GM21723 (cell line): Measurements from ENCODE around the gene LDLRAD4.
A peak's percentile ranks its signal among the peaks of the same experiment; 100 is the strongest.

Source experiments
- ATAC-seq: cut with Tn5 transposase; IDR thresholded peaks from one replicate; pipeline ENCODE4 v1.9.1; 2021; ENCODE audit warnings: mild to moderate bottlenecking, moderate library complexity; ENCODE audit not compliant: unreplicated experiment

Gene LDLRAD4

GRCh38 chr18:13577091-13577697, 358.6 kb downstream of the LDLRAD4 start:
- peak; percentile 81 for ATAC-seq

DNA sequence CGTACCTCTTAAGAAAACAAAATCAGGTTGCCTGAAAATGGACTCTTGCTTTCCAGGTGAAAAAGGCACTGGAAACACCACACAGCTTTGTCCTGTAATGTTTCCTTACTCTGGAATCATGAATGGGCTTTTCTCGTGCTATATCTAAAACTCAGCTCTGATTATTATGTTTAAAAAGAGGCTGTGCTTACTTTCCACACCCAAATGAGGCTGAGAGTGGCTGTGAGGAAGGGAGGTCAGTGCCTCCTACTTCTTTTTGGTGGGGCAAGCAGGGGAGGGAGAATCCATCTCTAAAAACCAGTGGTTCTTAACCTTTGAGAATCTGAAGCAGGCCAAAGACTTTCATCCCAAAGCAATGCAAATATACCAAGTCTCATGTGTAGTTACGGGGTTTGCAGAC, 359.2 kb downstream of the LDLRAD4 start:
- no peak for ATAC-seq

GRCh38 chr18:13578400-13578799, 359.8 kb downstream of the LDLRAD4 start:
- no peak for ATAC-seq

DNA sequence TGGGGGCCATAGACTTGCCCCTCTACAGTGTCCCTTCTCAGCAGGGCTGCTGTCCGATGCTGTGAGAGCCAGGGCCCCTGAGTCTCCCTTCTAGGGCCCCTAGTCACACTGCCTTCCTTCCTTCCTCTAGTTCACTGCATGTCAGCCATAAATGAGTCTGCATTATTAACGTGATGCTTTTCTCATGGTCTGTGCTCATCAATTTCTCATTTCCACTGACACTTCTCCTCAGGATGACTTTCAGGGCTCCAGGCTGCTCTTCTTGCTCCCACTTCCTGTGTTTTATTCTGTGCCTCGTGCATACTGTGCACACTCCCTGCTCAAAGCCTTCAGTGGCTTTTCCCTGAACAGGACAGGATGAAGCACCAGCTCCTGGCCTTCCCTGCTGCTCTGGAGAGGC, 361.3 kb downstream of the LDLRAD4 start:
- ATAC-seq: no peak

GRCh38 chr18:13580351-13580750, 361.8 kb downstream of the LDLRAD4 start:
- no peak for ATAC-seq

DNA sequence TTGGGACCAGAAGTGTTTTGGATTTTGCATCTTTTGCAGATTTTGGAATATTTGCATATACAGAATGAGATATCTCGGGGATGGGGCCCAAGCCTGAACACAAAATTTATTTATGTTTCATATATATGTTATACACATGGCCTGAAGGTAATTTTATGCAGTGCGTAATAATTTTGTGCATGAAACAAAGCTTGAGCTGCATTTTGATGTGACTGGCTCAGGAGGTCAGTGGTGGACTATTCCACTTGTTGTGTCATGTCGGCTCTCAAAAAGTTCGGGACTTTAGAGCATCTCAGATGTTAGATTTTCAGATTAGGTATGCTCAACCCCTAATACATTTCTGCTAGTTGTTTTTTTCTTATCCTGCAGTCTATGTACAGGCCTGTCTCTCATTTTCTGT, 362.4 kb downstream of the LDLRAD4 start:
- no peak for ATAC-seq

GRCh38 chr18:13581496-13582177, 363.1 kb downstream of the LDLRAD4 start:
- no peak for ATAC-seq

- no peak for ATAC-seq
These were observed 363.7 kb downstream of the LDLRAD4 start for GRCh38 chr18:13582178-13582670.

- ATAC-seq: no peak
These were observed 365.3 kb downstream of the LDLRAD4 start for GRCh38 chr18:13583576-13584550.

DNA sequence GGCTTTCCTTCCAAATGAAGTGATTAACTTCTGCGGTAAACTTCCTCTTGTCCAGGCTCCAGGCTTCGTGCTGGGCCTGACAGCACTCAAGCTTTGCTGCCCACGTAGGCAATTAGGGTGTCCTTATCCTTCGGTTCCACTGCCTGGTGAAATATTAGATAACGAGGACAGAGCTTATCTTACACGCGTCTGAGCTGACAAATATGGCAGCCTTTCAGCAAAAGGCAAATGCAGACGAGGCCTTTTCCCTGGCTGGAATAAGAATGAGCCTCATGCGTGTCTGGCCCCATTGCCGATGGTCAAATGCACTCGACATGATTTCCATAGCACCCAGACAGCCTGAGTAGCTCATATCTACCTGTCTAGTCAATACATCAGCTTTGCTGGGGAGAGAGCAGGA, 366.3 kb downstream of the LDLRAD4 start:
- no peak for ATAC-seq

- peak; percentile 53 for ATAC-seq
These were observed 367.0 kb downstream of the LDLRAD4 start for GRCh38 chr18:13585379-13586153.

DNA sequence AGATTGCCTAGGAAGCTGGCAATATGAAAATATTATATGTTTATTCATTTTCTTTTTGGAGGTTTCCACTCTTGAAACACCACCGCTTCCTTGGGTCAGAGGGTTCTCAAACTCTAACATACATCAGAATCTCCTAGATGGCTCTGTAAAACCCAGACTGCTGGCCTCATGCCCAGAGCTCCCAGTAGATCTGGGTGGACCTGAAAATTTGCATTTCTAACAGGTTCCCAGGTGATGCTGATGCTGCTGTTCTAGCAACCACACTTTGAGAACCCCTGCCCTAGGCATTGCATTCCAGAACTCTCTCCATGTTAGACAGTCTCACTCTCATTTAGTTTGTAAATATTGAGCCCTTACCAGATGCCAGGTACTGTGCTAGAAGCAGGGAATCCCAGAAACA, 368.4 kb downstream of the LDLRAD4 start:
- ATAC-seq: no peak

- ATAC-seq: no peak
These were observed 368.9 kb downstream of the LDLRAD4 start for GRCh38 chr18:13587477-13587876.

DNA sequence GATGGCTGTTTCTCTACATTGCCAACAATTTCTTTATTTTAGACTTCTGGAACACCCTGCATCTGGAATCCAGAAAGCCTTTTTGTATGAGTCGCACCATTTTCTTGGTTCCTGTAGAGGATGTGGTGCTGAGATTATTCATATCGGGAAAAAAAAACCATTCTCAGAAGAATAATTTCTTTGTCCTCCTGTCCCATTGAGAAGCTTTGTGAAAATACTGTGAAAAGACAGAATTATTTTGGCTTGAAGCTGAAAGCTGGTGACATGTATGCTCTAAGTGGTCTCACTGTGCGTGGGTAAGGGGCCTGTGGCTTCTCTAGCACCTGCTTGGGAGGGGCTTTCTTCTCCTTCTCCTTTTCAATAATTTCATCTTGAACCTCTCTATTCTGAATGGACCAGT, 369.4 kb downstream of the LDLRAD4 start:
- ATAC-seq: no peak

GRCh38 chr18:13589316-13589715, 370.8 kb downstream of the LDLRAD4 start:
- no peak for ATAC-seq

- no peak for ATAC-seq
These were observed 371.4 kb downstream of the LDLRAD4 start for GRCh38 chr18:13589943-13590342.

DNA sequence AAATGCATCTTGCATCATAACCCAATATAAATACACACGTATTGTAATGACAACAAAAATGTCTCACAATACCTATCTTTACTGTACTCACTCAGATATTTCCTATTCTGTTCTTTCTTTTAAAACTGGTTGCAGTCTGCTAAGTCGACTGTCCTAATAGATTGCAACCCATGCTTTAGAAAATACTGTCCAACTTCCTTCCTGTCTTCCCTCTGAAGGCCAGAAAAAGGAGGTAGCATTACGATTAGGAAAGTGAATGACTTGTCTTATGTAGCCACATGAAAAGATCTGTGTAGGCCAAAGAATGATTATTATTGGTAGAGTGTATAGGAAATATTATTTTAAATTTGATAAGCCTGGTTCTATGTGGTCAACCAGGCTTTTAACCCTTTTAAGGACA, 373.7 kb downstream of the LDLRAD4 start:
- ATAC-seq: no peak

DNA sequence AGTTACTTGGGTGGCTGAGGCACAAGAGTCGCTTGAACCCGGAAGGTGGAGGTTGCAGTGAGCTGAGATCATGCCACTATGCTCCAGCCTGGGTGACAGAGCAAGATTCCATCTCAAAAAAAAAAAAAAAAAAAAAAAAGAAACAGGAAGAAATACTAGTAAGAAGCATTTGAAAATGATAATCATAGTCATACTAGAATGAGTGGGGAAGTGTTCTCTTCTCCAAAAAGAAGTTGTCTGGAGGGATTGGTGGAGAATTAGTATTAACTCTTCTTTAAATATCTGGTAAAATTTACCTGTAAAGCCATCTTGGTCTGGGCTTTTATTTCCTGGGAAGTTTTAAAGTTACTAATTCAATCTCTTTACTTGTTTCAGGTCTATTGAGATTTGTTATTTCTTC, 376.0 kb downstream of the LDLRAD4 start:
- ATAC-seq: no peak

GRCh38 chr18:13597068-13597467, 378.5 kb downstream of the LDLRAD4 start:
- no peak for ATAC-seq

DNA sequence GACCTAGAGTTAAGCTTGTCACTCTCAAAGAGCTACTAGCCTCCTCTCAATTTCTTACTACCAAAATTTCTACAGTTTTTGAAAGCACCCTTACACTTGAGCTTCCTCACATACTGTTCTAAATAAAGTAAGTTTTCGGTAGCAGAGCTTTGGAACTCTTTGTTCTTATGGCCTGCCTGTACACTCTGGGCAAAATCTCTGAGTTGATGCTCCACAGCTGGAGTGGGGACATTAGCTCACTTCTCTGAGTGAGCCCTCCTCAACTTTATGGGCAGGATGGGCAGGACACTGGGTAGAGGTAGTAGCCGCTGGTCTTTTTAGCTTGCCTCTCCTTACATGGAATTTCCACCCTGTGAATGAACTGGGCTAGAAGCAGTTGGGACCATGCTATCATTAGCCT, 380.0 kb downstream of the LDLRAD4 start:
- no peak for ATAC-seq

DNA sequence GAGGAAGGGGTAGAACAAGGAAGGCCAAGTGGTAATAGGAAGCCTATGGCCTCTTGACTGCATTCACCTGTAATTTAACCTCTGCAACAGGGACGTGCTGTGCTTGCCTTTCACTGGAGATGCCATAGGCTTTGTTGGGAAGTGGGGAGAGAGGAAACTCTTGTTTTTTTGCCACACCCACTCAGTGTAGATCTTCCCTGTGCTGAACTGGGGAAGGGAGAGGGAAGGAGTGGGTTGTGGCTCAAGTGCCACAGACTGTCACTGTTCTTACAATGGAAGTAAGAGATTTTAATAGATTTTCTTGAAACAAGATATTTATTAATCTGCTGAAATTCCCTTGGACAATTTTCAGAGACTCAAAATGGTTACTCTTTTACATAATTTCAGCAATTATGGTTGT, 380.5 kb downstream of the LDLRAD4 start:
- ATAC-seq: no peak
